ENCODE measurements around the gene PCNX2. TPM values are rescaled to one million over a fixed set of nuclear protein-coding genes. Genes with fewer than 3 reads are reported as not detected.

The PCNX2 gene
- total and polyA plus RNA-seq, 10 of the 15 experiments (the other 5 are each of a cell fraction or from before 2014, with no cell fraction given): 2.1 to 16.4 (median 8.1) TPM

DNA sequence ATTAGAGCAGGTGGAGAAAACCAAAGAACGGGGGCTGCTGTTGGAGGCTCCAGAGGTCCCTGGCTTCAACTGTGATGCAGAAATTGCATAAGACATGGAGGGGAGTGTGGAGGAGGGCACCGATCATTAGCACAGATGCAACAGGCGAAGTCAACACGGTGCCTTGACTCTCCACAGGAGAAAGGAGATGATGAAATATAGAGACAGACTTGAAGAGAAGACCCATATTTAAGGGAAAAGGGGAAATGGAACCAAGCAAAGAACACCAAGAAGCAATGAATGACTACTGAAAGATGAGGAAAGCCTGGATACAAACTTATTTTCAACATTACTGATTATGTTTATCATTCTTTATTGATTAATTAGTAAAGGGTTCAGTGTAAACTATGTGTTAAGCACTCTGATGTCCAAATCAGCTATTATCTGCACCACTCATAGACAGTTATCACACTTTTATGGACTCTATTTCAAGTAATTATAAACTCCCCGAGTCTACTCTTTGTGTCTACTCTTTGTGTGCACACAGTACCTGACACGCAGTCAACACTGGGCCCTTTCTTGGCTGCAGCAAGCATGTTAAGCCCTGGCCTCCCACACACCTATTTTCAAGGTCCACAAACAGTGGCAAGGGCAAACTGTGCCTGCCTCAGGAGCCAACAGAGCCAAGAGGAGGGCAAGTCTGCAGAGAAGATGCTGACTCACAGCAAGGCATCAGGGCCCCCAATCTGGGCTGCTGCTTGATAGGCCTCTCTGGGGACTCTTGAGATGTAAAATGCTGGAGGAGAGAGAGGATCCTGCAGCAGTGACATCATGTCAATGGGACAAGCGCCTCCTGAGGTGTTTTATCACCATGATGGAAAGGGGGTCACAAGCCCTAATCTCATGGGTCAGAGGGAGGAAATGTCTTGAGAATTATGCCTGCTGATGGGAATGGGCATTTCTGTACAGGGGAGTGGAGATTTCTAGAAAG, 17.6 kb downstream of the PCNX2 start:
- in situ Hi-C loops (cut with MboI) (no loop called here), intact Hi-C loops (cut with micrococcal nuclease; ENCODE audit: unreplicated experiment) (no loop called here)
- Histone ChIP-seq H3K4me2 (ENCODE audit: control insufficient read depth, insufficient read depth) (no peak overlapping the region), H3K9ac (ENCODE audit: control insufficient read depth, insufficient read depth, low read length) (no peak overlapping the region), H3K79me2 (ENCODE audit: control insufficient read depth, insufficient read depth, low read length) (no peaks in the 10 kb centered on the region), H3K27me3 (replicated peaks in 1 of 2; ENCODE audit: control insufficient read depth in 2 of 2, insufficient read depth in 2 of 2, low read length in 1 of 2) (no peaks in the 10 kb centered on the region), H3K36me3 (ENCODE audit: control insufficient read depth in 2 of 2, insufficient read depth in 2 of 2, low read length in 1 of 2) (no peaks in the 10 kb centered on the region), H4K20me1 (ENCODE audit: control insufficient read depth, insufficient read depth) (no peaks in the 10 kb centered on the region), H3K27ac (ENCODE audit: control insufficient read depth, insufficient read depth) (no peak overlapping the region), H3K4me3 (no peak overlapping the region), H3K4me1 (ENCODE audit: control insufficient read depth, insufficient read depth, low read length) (peaks cover 13% of the 10 kb centered on the region), H3K9me3 (replicated peaks; ENCODE audit: control insufficient read depth, insufficient read depth, low read length) (no peaks in the 10 kb centered on the region; the same call in 2 of the 3 replicates), H2AFZ (ENCODE audit: control insufficient read depth, low read depth, low read length) (no peak overlapping the region)
- no TSS peak for BruUV-seq (replicated peaks)
- ATAC-seq: no peak
- FAIRE-seq: no peak
- RAD21 ChIA-PET (ENCODE audit: unreplicated experiment): no interaction called here
- POLR2A ChIA-PET: no interaction called here
- CTCF ChIA-PET: no interaction called here
- DNase-seq (ENCODE audit: low read depth, low spot score): no peak
- SMC1A ChIA-PET (ENCODE audit: uncharacterized antibody, unreplicated experiment): interaction anchor here (1.0 kb wide), 1 partner anchor 10 kb away, joined by 3 read pairs; no protein-coding TSS in a partner anchor
- WGBS (ENCODE audit: insufficient coverage, insufficient replicate concordance, low lambda C conversion rate, missing lambda C conversion rate): 90% methylated on average over 7 of the region's 7 CpGs
- no peak for TF ChIP-seq SKIL (IDR thresholded peaks at IDR 0.05; ENCODE audit: low read depth, poor library complexity, severe bottlenecking)
- TF ChIP-seq SREBF2 (IDR thresholded peaks at IDR 0.05; ENCODE audit: low read length): no peak
- TF ChIP-seq SREBF1 (IDR thresholded peaks at IDR 0.05; ENCODE audit: low read length): no peak
- TF ChIP-seq ZNF384 (IDR thresholded peaks at IDR 0.05; ENCODE audit: borderline replicate concordance, low read depth, low read length): no peak
- no peak for TF ChIP-seq SMAD1 (IDR thresholded peaks at IDR 0.05; ENCODE audit: low read depth, partially characterized antibody)
- TF ChIP-seq BMI1 (IDR thresholded peaks at IDR 0.05; ENCODE audit: borderline replicate concordance): no peak
- TF ChIP-seq, protein P1, sequence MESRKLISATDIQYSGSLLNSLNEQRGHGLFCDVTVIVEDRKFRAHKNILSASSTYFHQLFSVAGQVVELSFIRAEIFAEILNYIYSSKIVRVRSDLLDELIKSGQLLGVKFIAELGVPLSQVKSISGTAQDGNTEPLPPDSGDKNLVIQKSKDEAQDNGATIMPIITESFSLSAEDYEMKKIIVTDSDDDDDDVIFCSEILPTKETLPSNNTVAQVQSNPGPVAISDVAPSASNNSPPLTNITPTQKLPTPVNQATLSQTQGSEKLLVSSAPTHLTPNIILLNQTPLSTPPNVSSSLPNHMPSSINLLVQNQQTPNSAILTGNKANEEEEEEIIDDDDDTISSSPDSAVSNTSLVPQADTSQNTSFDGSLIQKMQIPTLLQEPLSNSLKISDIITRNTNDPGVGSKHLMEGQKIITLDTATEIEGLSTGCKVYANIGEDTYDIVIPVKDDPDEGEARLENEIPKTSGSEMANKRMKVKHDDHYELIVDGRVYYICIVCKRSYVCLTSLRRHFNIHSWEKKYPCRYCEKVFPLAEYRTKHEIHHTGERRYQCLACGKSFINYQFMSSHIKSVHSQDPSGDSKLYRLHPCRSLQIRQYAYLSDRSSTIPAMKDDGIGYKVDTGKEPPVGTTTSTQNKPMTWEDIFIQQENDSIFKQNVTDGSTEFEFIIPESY (IDR thresholded peaks at IDR 0.05): no peak
- TF ChIP-seq BCL11A (IDR thresholded peaks at IDR 0.05; ENCODE audit: low read depth, low read length): no peak
- no peak for TF ChIP-seq FOXM1 (IDR thresholded peaks at IDR 0.05; ENCODE audit: low read depth, low read length)
- TF ChIP-seq POLR2AphosphoS2 (IDR thresholded peaks at IDR 0.05; ENCODE audit: low read depth, low read length): no peak
- TF ChIP-seq HCFC1 (IDR thresholded peaks at IDR 0.05; ENCODE audit: low read length): no peak
- TF ChIP-seq RCOR1 (conservative IDR thresholded peaks at IDR 0.05; ENCODE audit: low read depth, low read length): no peak
- no peak for TF ChIP-seq NFYA (IDR thresholded peaks at IDR 0.05; ENCODE audit: borderline replicate concordance, low read depth, low read length)
- TF ChIP-seq, protein P2, sequence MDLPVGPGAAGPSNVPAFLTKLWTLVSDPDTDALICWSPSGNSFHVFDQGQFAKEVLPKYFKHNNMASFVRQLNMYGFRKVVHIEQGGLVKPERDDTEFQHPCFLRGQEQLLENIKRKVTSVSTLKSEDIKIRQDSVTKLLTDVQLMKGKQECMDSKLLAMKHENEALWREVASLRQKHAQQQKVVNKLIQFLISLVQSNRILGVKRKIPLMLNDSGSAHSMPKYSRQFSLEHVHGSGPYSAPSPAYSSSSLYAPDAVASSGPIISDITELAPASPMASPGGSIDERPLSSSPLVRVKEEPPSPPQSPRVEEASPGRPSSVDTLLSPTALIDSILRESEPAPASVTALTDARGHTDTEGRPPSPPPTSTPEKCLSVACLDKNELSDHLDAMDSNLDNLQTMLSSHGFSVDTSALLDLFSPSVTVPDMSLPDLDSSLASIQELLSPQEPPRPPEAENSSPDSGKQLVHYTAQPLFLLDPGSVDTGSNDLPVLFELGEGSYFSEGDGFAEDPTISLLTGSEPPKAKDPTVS (IDR thresholded peaks at IDR 0.05; ENCODE audit: low read depth, low read length): no peak

Measured in GM12878 (cell line).